Kidney epithelial cell (primary cell): ENCODE results near the gene ALDH1A2. TPM values are rescaled to one million over a fixed set of nuclear protein-coding genes. Genes with fewer than 3 reads are reported as not detected.

Experiments used
- DNase-seq: peaks from one replicate; pipeline ENCODE4 v3.0.0-alpha.2; 2010; ENCODE audit warnings: low read depth
- H3K27me3 ChIP-seq: 2 replicates; pipeline ENCODE4 v1.6.0; 2011; ENCODE audit warnings: low read length; ENCODE audit not compliant: control insufficient read depth, insufficient read depth
- H3K36me3 ChIP-seq: 2 replicates; pipeline ENCODE4 v1.5.1; 2011; ENCODE audit warnings: low read length; ENCODE audit not compliant: control insufficient read depth, insufficient read depth
- H3K4me3 ChIP-seq: 2 replicates; pipeline ENCODE4 v1.5.1; 2011; ENCODE audit warnings: low read depth, mild to moderate bottlenecking, control low read depth, low read length
- total RNA-seq: library from RNA; depleted of rRNA; stranded (reverse); fragments of >200 nt; gene quantifications from 2 replicates; pipeline ENCODE4 v1.2.3, GENCODE V29; 2015
- TF ChIP-seq, protein P1 (sequence below): IDR thresholded peaks from 2 replicates; pipeline ENCODE4 v1.5.1; 2011; ENCODE audit warnings: mild to moderate bottlenecking, moderate library complexity, low read length, control low read depth, inconsistent platforms; ENCODE audit not compliant: insufficient read depth, poor library complexity, severe bottlenecking

Gene ALDH1A2
- total RNA-seq, 1 donor from 2014 or later, result 23.8 TPM

DNA sequence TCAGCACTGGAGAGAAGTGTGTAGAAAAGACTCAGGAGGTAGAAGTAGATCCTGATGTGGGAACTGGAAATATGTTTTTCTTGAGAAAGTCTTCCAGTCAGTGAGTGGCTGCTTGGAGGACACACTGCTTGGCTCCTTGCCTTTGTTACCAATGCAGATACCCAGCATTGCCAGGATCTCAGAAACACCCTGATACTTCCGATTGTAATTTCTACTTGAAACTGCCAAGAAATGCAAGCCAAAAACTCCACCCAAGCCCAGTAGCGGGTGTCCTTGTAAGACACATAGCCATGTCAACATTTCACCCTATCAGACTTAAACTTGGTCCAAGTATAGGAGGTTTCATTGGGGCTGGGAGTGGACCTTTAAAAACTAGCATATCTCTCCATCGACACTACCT is 141.8 kb downstream of the ALDH1A2 start:
- Histone ChIP-seq H3K4me3 (no peak overlapping the region), H3K36me3 (no peaks in the 10 kb centered on the region), H3K27me3 (no peaks in the 10 kb centered on the region)
- no peak for DNase-seq
- TF ChIP-seq, protein P1, sequence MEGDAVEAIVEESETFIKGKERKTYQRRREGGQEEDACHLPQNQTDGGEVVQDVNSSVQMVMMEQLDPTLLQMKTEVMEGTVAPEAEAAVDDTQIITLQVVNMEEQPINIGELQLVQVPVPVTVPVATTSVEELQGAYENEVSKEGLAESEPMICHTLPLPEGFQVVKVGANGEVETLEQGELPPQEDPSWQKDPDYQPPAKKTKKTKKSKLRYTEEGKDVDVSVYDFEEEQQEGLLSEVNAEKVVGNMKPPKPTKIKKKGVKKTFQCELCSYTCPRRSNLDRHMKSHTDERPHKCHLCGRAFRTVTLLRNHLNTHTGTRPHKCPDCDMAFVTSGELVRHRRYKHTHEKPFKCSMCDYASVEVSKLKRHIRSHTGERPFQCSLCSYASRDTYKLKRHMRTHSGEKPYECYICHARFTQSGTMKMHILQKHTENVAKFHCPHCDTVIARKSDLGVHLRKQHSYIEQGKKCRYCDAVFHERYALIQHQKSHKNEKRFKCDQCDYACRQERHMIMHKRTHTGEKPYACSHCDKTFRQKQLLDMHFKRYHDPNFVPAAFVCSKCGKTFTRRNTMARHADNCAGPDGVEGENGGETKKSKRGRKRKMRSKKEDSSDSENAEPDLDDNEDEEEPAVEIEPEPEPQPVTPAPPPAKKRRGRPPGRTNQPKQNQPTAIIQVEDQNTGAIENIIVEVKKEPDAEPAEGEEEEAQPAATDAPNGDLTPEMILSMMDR, result no peak

GRCh38 chr15:57923306-57923705 is 142.2 kb downstream of the ALDH1A2 start:
- H3K4me3 ChIP-seq, result no peak overlapping the region
- no peak for DNase-seq
- no peaks in the 10 kb centered on the region for H3K27me3 ChIP-seq
- H3K36me3 ChIP-seq, result no peaks in the 10 kb centered on the region
- TF ChIP-seq, protein P1, result no peak

- DNase-seq, result peak; percentile 31
- H3K27me3 ChIP-seq, result no peaks in the 10 kb centered on the region
- no peaks in the 10 kb centered on the region for H3K36me3 ChIP-seq
- TF ChIP-seq, protein P1, result no peak
- H3K4me3 ChIP-seq, result no peak overlapping the region
Observed at GRCh38 chr15:57922776-57923175, 142.7 kb downstream of the ALDH1A2 start.

DNA sequence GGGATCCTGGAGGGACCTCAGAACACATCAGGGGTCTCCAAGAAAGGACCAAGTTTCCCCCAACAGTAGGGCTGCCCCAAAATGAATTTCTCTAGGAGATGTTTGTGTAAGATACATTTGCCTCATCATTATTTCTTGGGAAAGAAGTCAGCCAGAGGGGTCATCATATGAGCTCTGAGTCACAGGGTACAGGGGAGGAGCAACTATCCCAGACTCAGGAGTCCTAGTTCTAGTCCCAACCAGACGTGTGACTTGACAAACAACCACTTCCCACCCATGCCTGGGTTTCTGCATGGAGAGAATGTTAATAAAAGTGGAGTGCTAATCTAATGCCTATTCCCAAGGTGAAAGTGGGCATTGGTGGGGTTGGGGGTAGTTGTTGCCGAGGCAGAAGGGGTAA is 144.1 kb downstream of the ALDH1A2 start:
- TF ChIP-seq, protein P1, result no peak
- H3K36me3 ChIP-seq, result no peaks in the 10 kb centered on the region
- H3K4me3 ChIP-seq, result no peak overlapping the region
- no peak for DNase-seq
- no peaks in the 10 kb centered on the region for H3K27me3 ChIP-seq

- no peak for DNase-seq
- H3K4me3 ChIP-seq, result no peak overlapping the region
- TF ChIP-seq, protein P1, result no peak
- no peaks in the 10 kb centered on the region for H3K36me3 ChIP-seq
- no peaks in the 10 kb centered on the region for H3K27me3 ChIP-seq
Observed at GRCh38 chr15:57920911-57921310, 144.6 kb downstream of the ALDH1A2 start.

GRCh38 chr15:57919754-57920153 is 145.8 kb downstream of the ALDH1A2 start:
- no peak for DNase-seq
- Histone ChIP-seq H3K36me3 (no peaks in the 10 kb centered on the region), H3K27me3 (no peaks in the 10 kb centered on the region), H3K4me3 (no peak overlapping the region)
- TF ChIP-seq, protein P1, result no peak
